Fibroblast of the aortic adventitia (primary cell): ENCODE measurements around the gene TBCK. TPM values are rescaled to one million over a fixed set of nuclear protein-coding genes. Genes with fewer than 3 reads are reported as not detected.
A peak's percentile ranks its signal among the peaks of the same experiment; 100 is the strongest.

ENCODE experiments used
- DNase-seq: peaks from one replicate; pipeline ENCODE4 v3.0.0-alpha.2; 2010; ENCODE audit warnings: low read depth
- H3K4me3 ChIP-seq: 2 replicates; pipeline ENCODE4 v1.5.1; 2011; ENCODE audit warnings: low read depth, mild to moderate bottlenecking, control low read depth, low read length, moderate library complexity
- total RNA-seq: library from RNA; depleted of rRNA; stranded (reverse); fragments of >200 nt; gene quantifications from 2 replicates; pipeline ENCODE4 v1.2.3, GENCODE V29; 2012; ENCODE audit warnings: low replicate concordance
- TF ChIP-seq, protein P1 (sequence below): IDR thresholded peaks from 2 replicates; pipeline ENCODE4 v1.5.1; 2011; ENCODE audit warnings: mild to moderate bottlenecking, low read length, control low read depth, inconsistent platforms; ENCODE audit not compliant: insufficient read depth

Gene TBCK
- total RNA-seq, 1 donor: 59.7 TPM

DNA sequence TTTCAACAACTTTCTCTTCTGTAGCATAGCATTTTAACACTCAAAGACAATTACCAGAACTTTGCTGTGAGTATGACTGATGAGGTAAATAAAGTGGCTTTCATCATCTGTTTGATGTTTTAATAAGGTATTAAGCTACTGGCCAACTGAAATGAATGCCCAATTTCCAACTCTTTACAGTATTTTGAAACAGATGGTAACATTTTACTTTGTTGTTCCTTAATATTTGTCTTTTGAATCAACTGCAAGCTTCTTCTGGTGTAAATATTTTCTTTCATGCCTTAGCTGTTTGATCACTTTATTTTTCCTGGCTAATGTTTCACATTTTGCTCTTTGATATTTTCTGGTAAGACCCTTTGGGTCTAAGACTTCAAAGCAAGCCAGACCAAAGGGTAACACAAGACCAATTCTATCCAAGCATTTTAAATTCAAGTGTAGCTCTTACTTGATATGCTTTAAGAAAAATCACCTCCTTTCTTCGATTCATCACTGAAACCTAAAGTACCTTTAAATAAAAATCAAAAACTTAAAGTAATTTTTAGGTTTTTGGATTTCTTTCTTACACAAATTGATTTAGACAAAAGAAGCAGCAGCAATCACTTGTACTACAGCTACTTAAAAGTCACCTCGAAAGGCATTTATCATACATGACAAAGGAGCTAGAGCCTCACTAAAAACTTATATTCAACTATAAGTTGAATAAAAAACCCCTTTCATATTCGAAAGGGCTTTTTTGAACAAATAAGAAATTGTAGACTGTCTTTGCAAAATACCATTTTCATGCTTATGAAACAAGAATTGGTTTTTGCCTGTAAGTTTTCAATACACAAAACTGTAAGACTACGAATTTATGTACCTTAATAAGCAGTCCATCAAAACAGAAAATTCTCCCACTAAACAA, 57.6 kb downstream of the TBCK start:
- peak; percentile 12 for DNase-seq
- TF ChIP-seq, protein P1, sequence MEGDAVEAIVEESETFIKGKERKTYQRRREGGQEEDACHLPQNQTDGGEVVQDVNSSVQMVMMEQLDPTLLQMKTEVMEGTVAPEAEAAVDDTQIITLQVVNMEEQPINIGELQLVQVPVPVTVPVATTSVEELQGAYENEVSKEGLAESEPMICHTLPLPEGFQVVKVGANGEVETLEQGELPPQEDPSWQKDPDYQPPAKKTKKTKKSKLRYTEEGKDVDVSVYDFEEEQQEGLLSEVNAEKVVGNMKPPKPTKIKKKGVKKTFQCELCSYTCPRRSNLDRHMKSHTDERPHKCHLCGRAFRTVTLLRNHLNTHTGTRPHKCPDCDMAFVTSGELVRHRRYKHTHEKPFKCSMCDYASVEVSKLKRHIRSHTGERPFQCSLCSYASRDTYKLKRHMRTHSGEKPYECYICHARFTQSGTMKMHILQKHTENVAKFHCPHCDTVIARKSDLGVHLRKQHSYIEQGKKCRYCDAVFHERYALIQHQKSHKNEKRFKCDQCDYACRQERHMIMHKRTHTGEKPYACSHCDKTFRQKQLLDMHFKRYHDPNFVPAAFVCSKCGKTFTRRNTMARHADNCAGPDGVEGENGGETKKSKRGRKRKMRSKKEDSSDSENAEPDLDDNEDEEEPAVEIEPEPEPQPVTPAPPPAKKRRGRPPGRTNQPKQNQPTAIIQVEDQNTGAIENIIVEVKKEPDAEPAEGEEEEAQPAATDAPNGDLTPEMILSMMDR: no peak
- H3K4me3 ChIP-seq: no peak overlapping the region

DNA sequence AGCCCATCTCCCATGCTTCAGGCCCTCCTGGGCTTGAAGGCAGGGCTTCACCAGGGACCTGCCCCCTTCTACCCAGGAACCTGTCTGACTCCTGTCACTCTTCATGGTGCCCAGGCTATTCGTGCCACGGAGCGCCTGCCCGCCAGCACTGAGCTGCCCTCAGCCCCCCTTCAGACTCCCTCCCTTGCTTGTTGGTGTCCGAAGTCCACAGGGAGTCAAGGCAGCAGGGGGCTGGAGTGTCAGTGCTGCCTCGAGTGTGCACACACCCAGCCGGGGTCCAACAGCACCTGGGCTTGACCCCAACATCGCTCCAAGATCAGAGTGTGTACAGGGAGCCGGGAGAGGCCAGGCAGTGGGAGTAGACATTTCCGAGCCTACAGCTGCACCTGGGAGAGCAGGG, 59.8 kb downstream of the TBCK start:
- TF ChIP-seq, protein P1: no peak
- no peak overlapping the region for H3K4me3 ChIP-seq
- no peak for DNase-seq

DNA sequence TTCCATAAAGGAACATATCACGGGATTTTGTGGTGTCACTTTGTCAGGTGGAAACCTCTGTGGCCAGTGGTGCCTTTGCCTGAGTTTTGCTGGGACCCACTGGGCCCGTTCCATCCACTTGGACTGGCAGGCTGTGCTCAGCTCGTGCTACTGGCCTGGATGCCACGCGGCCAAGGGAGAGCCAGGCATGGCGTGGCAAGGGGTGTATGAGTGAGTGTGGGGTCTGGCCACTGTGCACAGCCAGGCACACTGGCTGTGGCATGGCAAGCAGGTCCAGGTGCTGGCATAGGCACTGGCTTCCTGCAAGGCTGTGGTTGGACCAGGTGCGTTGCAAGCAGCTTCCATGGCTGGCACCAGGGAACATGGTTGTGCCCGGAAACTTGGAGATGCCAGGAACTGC, 60.8 kb downstream of the TBCK start:
- DNase-seq: no peak

DNA sequence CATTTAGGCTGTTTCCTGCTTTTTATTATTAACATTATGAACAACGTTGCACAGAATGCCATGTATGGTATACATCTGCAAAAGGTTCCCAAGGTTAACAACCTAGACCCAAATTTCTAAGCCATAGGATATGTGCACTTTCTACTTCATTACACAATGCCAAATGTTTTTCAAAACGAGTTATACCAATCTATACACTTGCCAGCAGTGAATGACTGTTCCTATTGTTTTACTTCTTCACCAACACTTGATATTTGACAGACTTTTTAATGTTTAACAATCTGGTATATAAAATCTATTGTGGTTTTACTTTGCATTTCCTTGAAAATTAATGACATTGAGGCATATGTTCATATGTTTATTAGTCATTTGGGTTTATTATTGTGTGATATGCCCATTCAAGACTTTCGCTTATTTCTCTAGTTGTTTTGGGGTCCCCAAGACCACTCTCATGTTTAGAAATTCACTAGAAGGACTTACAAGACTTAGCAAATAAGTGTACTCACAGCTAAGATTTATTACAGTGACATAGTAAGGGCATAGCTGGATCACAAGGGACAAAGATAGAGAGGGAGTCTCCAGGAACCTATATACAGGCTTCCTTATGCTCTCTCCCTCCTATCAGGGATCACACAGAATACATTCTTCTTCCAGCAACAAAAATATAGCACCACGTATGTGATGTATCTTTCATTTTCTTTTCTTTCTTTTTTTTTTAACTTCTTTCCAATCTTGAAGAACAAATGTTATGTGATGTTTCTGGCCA, 62.5 kb downstream of the TBCK start:
- H3K4me3 ChIP-seq: no peak overlapping the region
- no peak for DNase-seq
- TF ChIP-seq, protein P1: no peak

More for the DNA sequence above, 60.8 kb downstream of the TBCK start:
- H3K4me3 ChIP-seq: no peak overlapping the region
- TF ChIP-seq, protein P1: no peak

DNA sequence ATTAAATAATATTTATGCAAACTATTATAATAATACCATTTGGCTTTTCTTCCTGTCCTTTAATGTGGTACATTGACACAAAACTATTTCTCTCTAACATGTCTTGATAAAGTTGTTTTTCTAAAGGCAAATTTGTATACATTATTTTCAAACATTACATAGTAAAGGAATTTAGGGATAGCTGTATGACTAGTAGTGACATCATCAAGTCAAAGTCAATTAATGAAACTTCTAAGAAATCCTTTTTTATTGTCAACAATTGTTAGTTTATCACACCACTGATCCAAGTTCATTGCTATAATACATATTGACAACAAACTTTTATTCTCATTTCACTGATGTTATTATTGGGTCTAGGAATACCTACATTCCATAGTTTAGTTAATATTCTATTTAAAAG, 68.4 kb downstream of the TBCK start:
- TF ChIP-seq, protein P1: no peak
- no peak overlapping the region for H3K4me3 ChIP-seq
- DNase-seq: no peak

DNA sequence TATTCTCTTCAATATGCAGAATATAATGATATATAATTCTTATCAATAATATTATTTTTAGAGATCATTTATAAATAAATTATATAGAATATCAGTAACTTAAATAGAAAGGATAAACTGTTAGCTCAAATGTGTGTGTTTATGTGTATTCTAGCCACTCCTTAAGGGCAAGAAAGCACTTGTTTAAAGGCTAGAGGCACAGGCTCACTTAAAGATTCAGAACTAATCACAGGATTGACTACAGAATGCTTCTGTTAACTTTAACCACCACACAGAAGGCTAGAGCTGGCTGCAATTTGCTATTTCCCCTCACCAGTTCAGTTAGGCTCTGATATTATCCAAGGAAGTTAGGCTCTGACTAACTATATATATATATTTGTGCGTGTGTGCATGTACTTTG, 69.6 kb downstream of the TBCK start:
- TF ChIP-seq, protein P1: no peak
- DNase-seq: no peak
- no peak overlapping the region for H3K4me3 ChIP-seq
